GM18858 (cell line): ENCODE results near the gene LYRM4.

ENCODE experiments used
- ATAC-seq: cut with Tn5 transposase; IDR thresholded peaks from one replicate; pipeline ENCODE4 v1.9.1; 2021; ENCODE audit not compliant: unreplicated experiment

Gene LYRM4

DNA sequence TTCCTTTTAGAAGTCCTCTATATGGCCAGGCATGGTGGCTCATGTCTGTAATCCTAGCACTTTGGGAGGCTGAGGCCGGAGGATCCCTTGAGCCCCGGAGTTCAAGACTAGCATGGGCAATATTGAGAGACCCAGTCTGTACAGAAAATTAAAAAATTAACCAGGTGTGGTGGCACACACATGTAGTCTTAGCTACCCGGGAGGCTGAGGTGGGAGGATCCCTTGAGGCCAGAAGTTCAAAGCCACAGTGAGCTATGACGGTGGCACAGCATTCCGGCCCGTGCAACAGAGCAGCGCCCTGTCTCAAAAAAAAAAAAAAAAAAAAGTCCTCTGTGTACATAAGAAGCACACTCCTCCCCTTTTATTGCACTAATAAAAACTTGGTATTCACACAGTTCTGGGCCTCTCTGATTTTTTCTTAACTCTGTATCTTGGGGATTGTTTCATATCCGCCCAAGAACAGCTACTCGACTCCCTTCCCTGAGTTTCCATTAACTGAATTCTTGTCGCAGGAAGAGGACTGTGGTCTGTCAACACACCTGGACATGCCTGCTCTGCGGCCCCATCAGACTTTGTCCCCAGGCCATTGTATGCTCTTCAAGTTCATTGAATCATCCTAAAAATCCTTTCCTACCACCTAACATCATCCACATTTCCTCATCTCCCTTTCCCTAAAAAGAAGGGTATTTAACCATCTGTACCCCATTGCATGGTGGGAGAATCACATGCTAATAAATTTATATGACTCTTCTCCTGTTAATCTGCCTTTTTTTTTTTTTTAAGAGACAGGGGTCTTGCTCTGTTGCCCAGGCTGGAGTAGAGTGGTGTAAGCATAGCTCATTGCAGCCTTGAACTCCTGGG lies 201.5 kb downstream of the LYRM4 start:
- ATAC-seq = no peak
